Chondrocyte (in vitro differentiated cells): ENCODE results near the gene KHNYN. TPM values are rescaled to one million over a fixed set of nuclear protein-coding genes. Genes with fewer than 3 reads are reported as not detected.

Experiments used
- DNase-seq: peaks from one replicate; pipeline ENCODE4 v3.0.0; 2021; ENCODE audit warnings: mixed read lengths, low spot score
- H3K27ac Mint-ChIP-seq: one replicate; pipeline ENCODE4 v1.8.0; 2021; ENCODE audit warnings: mild to moderate bottlenecking, moderate library complexity, mixed read lengths; ENCODE audit not compliant: unreplicated experiment
- H3K27me3 Mint-ChIP-seq: 2 replicates; pipeline ENCODE4 v1.8.0; 2021; ENCODE audit warnings: low read depth, mixed read lengths
- H3K36me3 Mint-ChIP-seq: 2 replicates; pipeline ENCODE4 v1.8.0; 2021; ENCODE audit warnings: low read depth, mixed read lengths
- H3K4me1 Mint-ChIP-seq: 2 replicates; pipeline ENCODE4 v1.8.0; 2021; ENCODE audit warnings: low read depth, mild to moderate bottlenecking, mixed read lengths
- H3K4me3 Mint-ChIP-seq: one replicate; pipeline ENCODE4 v1.8.0; 2021; ENCODE audit warnings: mild to moderate bottlenecking, moderate library complexity, mixed read lengths; ENCODE audit not compliant: unreplicated experiment
- H3K9me3 Mint-ChIP-seq: 2 replicates; pipeline ENCODE4 v1.8.0; 2021; ENCODE audit warnings: low read depth, mixed read lengths
- total RNA-seq: library from RNA; stranded (reverse); gene quantifications from 3 replicates; pipeline ENCODE4 v1.2.1, GENCODE V29; 2021
- TF ChIP-seq, protein P1 (sequence below): fragments of 200-600 bp; sonication (generic); IDR thresholded peaks from 2 replicates; pipeline ENCODE4 v1.5.0; 2021; ENCODE audit warnings: antibody characterized with exemption, mild to moderate bottlenecking, moderate library complexity

Gene KHNYN
- total RNA-seq, 1 donor from 2014 or later = 53.8 TPM

DNA sequence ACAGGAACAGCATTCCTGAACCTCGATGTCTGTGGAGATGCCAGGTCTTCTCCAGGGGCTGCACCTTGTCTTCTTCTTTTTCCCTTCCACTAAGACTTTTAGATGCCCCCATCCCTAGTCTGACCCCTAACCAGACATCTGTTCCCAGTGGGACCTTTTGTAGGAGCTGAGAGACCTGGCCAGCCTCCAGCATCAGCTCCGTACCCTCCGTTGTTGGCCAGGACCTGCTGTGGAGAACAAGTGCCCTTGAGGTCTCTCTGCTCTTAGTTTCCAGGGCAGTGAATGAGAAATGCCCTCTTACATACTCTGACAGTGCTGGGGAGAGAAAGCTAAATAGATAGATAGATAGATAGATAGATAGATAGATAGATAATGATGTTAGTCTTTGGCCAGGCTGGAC, 29.6 kb downstream of the KHNYN start:
- H3K36me3 Mint-ChIP-seq = peaks cover 13% of the 10 kb centered on the region
- DNase-seq = no peak
- no peaks in the 10 kb centered on the region for H3K27me3 Mint-ChIP-seq
- H3K9me3 Mint-ChIP-seq = peaks cover 19% of the 10 kb centered on the region
- no peaks in the 10 kb centered on the region for H3K4me1 Mint-ChIP-seq
- H3K4me3 Mint-ChIP-seq = no peak overlapping the region
- TF ChIP-seq, protein P1, sequence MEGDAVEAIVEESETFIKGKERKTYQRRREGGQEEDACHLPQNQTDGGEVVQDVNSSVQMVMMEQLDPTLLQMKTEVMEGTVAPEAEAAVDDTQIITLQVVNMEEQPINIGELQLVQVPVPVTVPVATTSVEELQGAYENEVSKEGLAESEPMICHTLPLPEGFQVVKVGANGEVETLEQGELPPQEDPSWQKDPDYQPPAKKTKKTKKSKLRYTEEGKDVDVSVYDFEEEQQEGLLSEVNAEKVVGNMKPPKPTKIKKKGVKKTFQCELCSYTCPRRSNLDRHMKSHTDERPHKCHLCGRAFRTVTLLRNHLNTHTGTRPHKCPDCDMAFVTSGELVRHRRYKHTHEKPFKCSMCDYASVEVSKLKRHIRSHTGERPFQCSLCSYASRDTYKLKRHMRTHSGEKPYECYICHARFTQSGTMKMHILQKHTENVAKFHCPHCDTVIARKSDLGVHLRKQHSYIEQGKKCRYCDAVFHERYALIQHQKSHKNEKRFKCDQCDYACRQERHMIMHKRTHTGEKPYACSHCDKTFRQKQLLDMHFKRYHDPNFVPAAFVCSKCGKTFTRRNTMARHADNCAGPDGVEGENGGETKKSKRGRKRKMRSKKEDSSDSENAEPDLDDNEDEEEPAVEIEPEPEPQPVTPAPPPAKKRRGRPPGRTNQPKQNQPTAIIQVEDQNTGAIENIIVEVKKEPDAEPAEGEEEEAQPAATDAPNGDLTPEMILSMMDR = no peak
- no peak overlapping the region for H3K27ac Mint-ChIP-seq

DNA sequence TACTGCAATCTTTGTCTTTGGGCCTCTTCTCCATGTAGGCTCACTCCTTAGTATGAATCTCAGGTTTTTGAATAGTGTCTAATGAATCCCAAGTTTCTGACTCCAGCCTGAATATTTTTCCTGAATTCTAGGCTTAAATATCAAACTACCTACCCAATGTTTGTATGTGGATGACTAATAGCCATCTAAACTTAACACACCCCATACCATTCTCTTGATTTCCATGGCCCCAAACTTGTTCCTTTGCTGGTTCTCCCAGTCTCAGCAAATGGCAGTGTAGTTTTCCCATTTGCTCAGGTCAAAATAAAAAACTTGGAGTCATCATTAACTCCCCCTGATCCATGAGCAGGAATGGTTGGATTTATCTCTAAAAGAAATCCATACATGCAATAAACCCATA, 31.6 kb downstream of the KHNYN start:
- H3K27me3 Mint-ChIP-seq = no peaks in the 10 kb centered on the region
- no peak overlapping the region for H3K27ac Mint-ChIP-seq
- no peaks in the 10 kb centered on the region for H3K4me1 Mint-ChIP-seq
- peaks cover 19% of the 10 kb centered on the region for H3K9me3 Mint-ChIP-seq
- no peak overlapping the region for H3K4me3 Mint-ChIP-seq
- peaks cover 8% of the 10 kb centered on the region for H3K36me3 Mint-ChIP-seq
- TF ChIP-seq, protein P1 = no peak
- no peak for DNase-seq

DNA sequence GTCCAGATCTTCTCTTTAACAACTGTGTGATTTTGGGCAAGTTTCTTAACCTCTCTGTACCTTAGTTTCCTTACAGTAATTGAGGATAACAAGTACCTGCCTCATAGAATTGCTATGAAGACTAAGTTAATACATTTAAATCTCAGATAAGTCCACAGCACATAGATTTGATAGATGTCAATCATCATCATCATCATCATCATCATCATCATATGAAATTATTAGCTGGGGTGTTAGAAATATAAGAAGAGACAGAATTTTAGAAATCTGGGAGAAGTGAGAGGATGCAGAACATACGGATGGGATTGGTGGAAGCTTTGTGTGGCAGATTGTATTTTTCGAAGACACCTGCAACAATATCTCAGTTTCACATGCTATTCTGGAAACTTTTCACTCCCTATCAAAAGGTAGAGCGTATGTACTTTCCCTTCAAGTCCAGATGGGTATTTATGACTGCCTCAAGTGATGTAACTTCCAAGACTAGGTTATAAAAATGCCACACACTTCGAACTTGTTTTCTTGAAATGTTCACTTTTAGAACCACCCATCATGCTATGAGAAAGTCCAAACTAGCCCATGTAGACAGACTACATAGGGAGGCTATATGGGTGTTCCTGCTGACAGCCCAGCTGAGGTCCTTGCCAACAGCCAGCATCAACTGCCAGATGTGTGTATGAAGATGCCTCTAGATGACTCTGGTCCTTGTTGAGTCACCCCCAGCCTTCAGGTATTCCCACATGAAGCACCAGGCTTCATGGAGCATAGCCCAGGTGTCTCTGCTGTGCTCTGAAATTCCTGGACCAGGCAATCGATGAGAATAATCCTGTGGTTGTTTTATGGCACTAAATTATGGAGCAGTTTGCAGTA, 33.5 kb downstream of the KHNYN start:
- Mint-ChIP-seq H3K27ac (no peak overlapping the region), H3K4me1 (no peaks in the 10 kb centered on the region), H3K36me3 (peaks cover 2% of the 10 kb centered on the region), H3K27me3 (no peaks in the 10 kb centered on the region), H3K9me3 (peaks cover 11% of the 10 kb centered on the region), H3K4me3 (no peak overlapping the region)
- no peak for DNase-seq
- TF ChIP-seq, protein P1 = no peak

DNA sequence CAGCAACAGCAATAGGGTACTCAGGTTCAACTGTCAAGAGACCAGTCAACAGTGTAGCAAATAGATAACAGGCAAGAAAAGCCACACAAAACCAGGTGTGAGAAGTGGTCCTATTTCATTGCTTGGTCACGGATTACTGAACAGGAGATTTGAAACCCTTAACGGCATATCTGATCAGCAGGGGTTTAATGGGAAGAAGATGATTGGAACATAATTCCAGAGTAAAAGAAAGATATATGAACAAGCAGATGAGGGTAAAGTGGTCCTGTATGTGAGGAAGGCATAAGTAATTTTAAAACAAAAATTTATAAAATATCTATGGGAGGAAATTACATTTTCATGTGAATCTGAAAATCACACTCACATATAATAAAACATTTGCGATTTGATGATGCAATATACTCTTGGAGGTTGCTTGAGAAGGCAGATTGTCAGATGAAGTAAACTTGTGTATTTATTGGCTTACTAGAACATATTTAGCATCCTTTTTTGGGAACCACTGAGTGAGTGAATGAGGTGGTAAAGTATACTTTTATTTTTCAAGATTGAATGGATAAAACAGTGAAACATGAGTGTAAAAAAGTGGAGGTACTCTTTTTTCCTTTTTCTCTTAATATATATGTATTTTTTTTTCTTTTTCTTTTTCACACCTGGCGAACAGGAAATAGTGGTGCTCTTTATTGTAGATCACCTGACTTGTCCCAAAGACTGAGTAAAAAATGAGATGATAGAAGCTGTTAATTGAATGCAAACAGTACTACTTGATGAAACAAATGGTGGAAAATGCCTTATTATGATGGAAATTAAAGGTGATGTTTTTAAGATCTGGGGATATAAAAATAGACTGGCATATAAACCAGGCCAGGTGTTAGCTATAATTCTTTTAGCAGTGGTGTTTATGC, 34.4 kb downstream of the KHNYN start:
- Mint-ChIP-seq H3K9me3 (peaks cover 11% of the 10 kb centered on the region), H3K27me3 (no peaks in the 10 kb centered on the region), H3K27ac (no peak overlapping the region), H3K4me3 (no peak overlapping the region), H3K4me1 (no peaks in the 10 kb centered on the region), H3K36me3 (peaks cover 2% of the 10 kb centered on the region)
- TF ChIP-seq, protein P1 = no peak
- no peak for DNase-seq

DNA sequence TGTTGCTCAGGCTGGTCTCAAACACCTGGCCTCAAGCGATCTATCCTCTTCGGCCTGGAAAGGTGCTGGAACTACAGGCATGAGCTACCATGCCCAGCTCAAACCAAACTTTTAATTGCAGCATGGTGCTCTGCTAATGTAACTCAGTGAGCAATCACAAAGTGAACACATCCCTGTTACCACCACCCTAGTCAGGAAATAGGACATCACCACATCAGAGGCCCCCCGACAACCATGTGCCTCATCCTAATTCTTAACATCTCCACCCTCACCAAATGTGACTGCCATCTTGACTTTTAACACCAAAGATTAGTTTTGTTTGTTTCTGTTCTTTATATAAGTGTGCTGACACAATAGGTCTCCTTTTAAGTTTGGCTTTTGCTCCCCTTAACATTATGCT, 35.6 kb downstream of the KHNYN start:
- Mint-ChIP-seq H3K27ac (no peak overlapping the region), H3K4me3 (no peak overlapping the region), H3K36me3 (peaks cover 2% of the 10 kb centered on the region), H3K27me3 (no peaks in the 10 kb centered on the region), H3K9me3 (peaks cover 14% of the 10 kb centered on the region), H3K4me1 (no peaks in the 10 kb centered on the region)
- no peak for DNase-seq
- TF ChIP-seq, protein P1 = no peak
